HEK293 (cell line): ENCODE measurements around the gene MEGF8.

Source experiments
- AEBP2 ChIP-seq: fragments of 450-650 bp; formaldehyde crosslinking; IDR thresholded peaks from 2 replicates; pipeline ENCODE4 v1.5.1; 2016; ENCODE audit warnings: missing biosample characterization, missing genetic modification characterization, borderline replicate concordance
- BCL11A ChIP-seq: fragments of 450-650 bp; formaldehyde crosslinking; IDR thresholded peaks from 2 replicates; pipeline ENCODE4 v1.5.1; 2016; ENCODE audit warnings: low read depth, missing biosample characterization, missing genetic modification characterization
- FEZF1 ChIP-seq: fragments of 450-650 bp; formaldehyde crosslinking; IDR thresholded peaks from 2 replicates; pipeline ENCODE4 v1.5.1; 2016; ENCODE audit warnings: missing biosample characterization, missing genetic modification characterization
- GLI2 ChIP-seq: fragments of 450-650 bp; formaldehyde crosslinking; IDR thresholded peaks from 2 replicates; pipeline ENCODE4; 2017; ENCODE audit warnings: missing biosample characterization, missing genetic modification characterization, low read depth, borderline replicate concordance
- GLI4 ChIP-seq: fragments of 450-650 bp; formaldehyde crosslinking; IDR thresholded peaks from 2 replicates; pipeline ENCODE4 v1.5.1; 2016; ENCODE audit warnings: missing biosample characterization, missing genetic modification characterization
- KLF10 ChIP-seq: fragments of 450-650 bp; IDR thresholded peaks from 2 replicates; pipeline ENCODE4 v1.5.1; 2018; ENCODE audit warnings: missing biosample characterization, mild to moderate bottlenecking, missing genetic modification characterization
- KLF7 ChIP-seq: fragments of 450-650 bp; formaldehyde crosslinking; IDR thresholded peaks from 2 replicates; pipeline ENCODE4 v1.5.1; 2016; ENCODE audit warnings: missing biosample characterization, missing genetic modification characterization, borderline replicate concordance
- KLF8 ChIP-seq: fragments of 450-650 bp; formaldehyde crosslinking; IDR thresholded peaks from 2 replicates; pipeline ENCODE4 v1.5.1; 2016; ENCODE audit warnings: missing biosample characterization, missing genetic modification characterization
- SCRT1 ChIP-seq: fragments of 450-650 bp; formaldehyde crosslinking; IDR thresholded peaks from 2 replicates; pipeline ENCODE4 v1.5.1; 2016; ENCODE audit warnings: missing biosample characterization, missing genetic modification characterization, borderline replicate concordance
- TCF7L2 ChIP-seq: IDR thresholded peaks from 2 replicates; pipeline ENCODE4 v1.6.1; 2011; ENCODE audit warnings: low read depth, mild to moderate bottlenecking, inconsistent platforms, low read length, moderate library complexity, borderline replicate concordance
- WT1 ChIP-seq: fragments of 450-650 bp; formaldehyde crosslinking; IDR thresholded peaks from 2 replicates; pipeline ENCODE4 v1.5.1; 2016; ENCODE audit warnings: missing biosample characterization, missing genetic modification characterization
- YY1 ChIP-seq: fragments of 450-650 bp; formaldehyde crosslinking; IDR thresholded peaks from 2 replicates; pipeline ENCODE4 v1.5.1; 2018; ENCODE audit warnings: missing biosample characterization, missing genetic modification characterization
- ZBTB20 ChIP-seq: fragments of 450-650 bp; formaldehyde crosslinking; IDR thresholded peaks from 2 replicates; pipeline ENCODE4 v1.5.1; 2016; ENCODE audit warnings: missing biosample characterization, missing genetic modification characterization
- ZBTB21 ChIP-seq: fragments of 450-650 bp; formaldehyde crosslinking; IDR thresholded peaks from 2 replicates; pipeline ENCODE4 v1.5.1; 2017; ENCODE audit warnings: missing biosample characterization, missing genetic modification characterization
- ZBTB48 ChIP-seq: fragments of 450-650 bp; formaldehyde crosslinking; IDR thresholded peaks from 2 replicates; pipeline ENCODE4 v1.5.1; 2016; ENCODE audit warnings: missing biosample characterization, missing genetic modification characterization
- ZNF133 ChIP-seq: fragments of 450-650 bp; formaldehyde crosslinking; IDR thresholded peaks from 2 replicates; pipeline ENCODE4 v1.5.1; 2016; ENCODE audit warnings: missing biosample characterization, missing genetic modification characterization
- ZNF155 ChIP-seq: fragments of 450-650 bp; formaldehyde crosslinking; IDR thresholded peaks from 2 replicates; pipeline ENCODE4 v1.5.1; 2016; ENCODE audit warnings: missing biosample characterization, missing genetic modification characterization
- ZNF157 ChIP-seq: fragments of 450-650 bp; formaldehyde crosslinking; IDR thresholded peaks from 2 replicates; pipeline ENCODE4 v1.5.1; 2016; ENCODE audit warnings: missing biosample characterization, missing genetic modification characterization
- ZNF221 ChIP-seq: fragments of 450-650 bp; formaldehyde crosslinking; IDR thresholded peaks from 2 replicates; pipeline ENCODE4 v1.5.1; 2017; ENCODE audit warnings: missing biosample characterization, missing genetic modification characterization, borderline replicate concordance
- ZNF239 ChIP-seq: fragments of 450-650 bp; formaldehyde crosslinking; IDR thresholded peaks from 2 replicates; pipeline ENCODE4 v1.5.1; 2016; ENCODE audit warnings: missing biosample characterization, missing genetic modification characterization
- ZNF24 ChIP-seq: fragments of 450-650 bp; formaldehyde crosslinking; IDR thresholded peaks from 2 replicates; pipeline ENCODE4 v1.5.1; 2016; ENCODE audit warnings: missing biosample characterization, missing genetic modification characterization
- ZNF26 ChIP-seq: fragments of 450-650 bp; formaldehyde crosslinking; IDR thresholded peaks from 2 replicates; pipeline ENCODE4 v1.5.1; 2016; ENCODE audit warnings: missing biosample characterization, missing genetic modification characterization
- ZNF302 ChIP-seq: fragments of 450-650 bp; formaldehyde crosslinking; IDR thresholded peaks from 2 replicates; pipeline ENCODE4 v1.5.1; 2016; ENCODE audit warnings: missing biosample characterization, missing genetic modification characterization, low read depth
- ZNF311 ChIP-seq: fragments of 450-650 bp; formaldehyde crosslinking; IDR thresholded peaks from 2 replicates; pipeline ENCODE4 v1.5.1; 2017; ENCODE audit warnings: missing biosample characterization, missing genetic modification characterization, borderline replicate concordance
- ZNF366 ChIP-seq: fragments of 450-650 bp; formaldehyde crosslinking; conservative IDR thresholded peaks from 2 replicates; pipeline ENCODE4 v1.5.1; 2016; ENCODE audit warnings: missing biosample characterization, missing genetic modification characterization
- ZNF416 ChIP-seq: fragments of 450-650 bp; formaldehyde crosslinking; IDR thresholded peaks from 2 replicates; pipeline ENCODE4 v1.5.1; 2016; ENCODE audit warnings: missing biosample characterization, missing genetic modification characterization
- ZNF449 ChIP-seq: fragments of 450-650 bp; formaldehyde crosslinking; IDR thresholded peaks from 2 replicates; pipeline ENCODE4 v1.5.1; 2017; ENCODE audit warnings: missing biosample characterization, mild to moderate bottlenecking, missing genetic modification characterization, moderate library complexity
- ZNF558 ChIP-seq: fragments of 450-650 bp; formaldehyde crosslinking; IDR thresholded peaks from 2 replicates; pipeline ENCODE4 v1.5.1; 2016; ENCODE audit warnings: missing biosample characterization, missing genetic modification characterization
- ZNF580 ChIP-seq: fragments of 450-650 bp; formaldehyde crosslinking; IDR thresholded peaks from 2 replicates; pipeline ENCODE4 v1.5.1; 2016; ENCODE audit warnings: missing biosample characterization, missing genetic modification characterization
- ZNF654 ChIP-seq: fragments of 450-650 bp; formaldehyde crosslinking; IDR thresholded peaks from 2 replicates; pipeline ENCODE4 v1.5.1; 2016; ENCODE audit warnings: low read depth, missing biosample characterization, missing genetic modification characterization
- ZNF701 ChIP-seq: fragments of 450-650 bp; formaldehyde crosslinking; IDR thresholded peaks from 2 replicates; pipeline ENCODE4 v1.5.1; 2016; ENCODE audit warnings: missing biosample characterization, missing genetic modification characterization
- ZNF747 ChIP-seq: fragments of 450-650 bp; formaldehyde crosslinking; IDR thresholded peaks from 2 replicates; pipeline ENCODE4 v1.5.1; 2016; ENCODE audit warnings: missing biosample characterization, missing genetic modification characterization
- ZNF837 ChIP-seq: fragments of 450-650 bp; formaldehyde crosslinking; IDR thresholded peaks from 2 replicates; pipeline ENCODE4 v1.5.1; 2016; ENCODE audit warnings: missing biosample characterization, missing genetic modification characterization
- ZSCAN30 ChIP-seq: fragments of 450-650 bp; IDR thresholded peaks from 2 replicates; pipeline ENCODE4 v1.5.1; 2018; ENCODE audit warnings: missing biosample characterization, mild to moderate bottlenecking, missing genetic modification characterization, moderate library complexity
- ZSCAN5A ChIP-seq: fragments of 450-650 bp; formaldehyde crosslinking; IDR thresholded peaks from 2 replicates; pipeline ENCODE4 v1.5.1; 2016; ENCODE audit warnings: missing biosample characterization, missing genetic modification characterization

Gene MEGF8

GRCh38 chr19:42283188-42284065 lies 42.0 kb upstream of the MEGF8 start (continued):
- TF ChIP-seq ZNF155 (tag by site-specific recombination) (no peak), ZNF302 (tag by site-specific recombination) (no peak), ZNF654 (tag by site-specific recombination) (no peak), ZNF26 (tag by site-specific recombination) (no peak), ZNF239 (tag by site-specific recombination) (peak; percentile 56; the same call in 1 of the 2 replicates), ZNF221 (no peak), ZNF311 (tag by site-specific recombination) (peak; percentile 97), FEZF1 (no peak; the same call in none of the 2 replicates), ZBTB21 (peak; percentile 65; the same call in 1 of the 2 replicates), ZNF366 (tag by site-specific recombination) (peak; percentile 93), ZNF580 (peak; percentile 45), ZNF558 (tag by site-specific recombination) (no peak), ZNF416 (tag by site-specific recombination) (peak; percentile 69; the same call in 1 of the 2 replicates), GLI2 (tag by site-specific recombination) (no peak), YY1 (tag by site-specific recombination) (no peak), ZBTB48 (peak; percentile 95), ZNF157 (tag by site-specific recombination) (peak; percentile 64), KLF10 (peak; percentile 78), BCL11A (tag by site-specific recombination) (peak; percentile 88), ZSCAN30 (tag by site-specific recombination) (no peak), KLF8 (tag by site-specific recombination) (peak; percentile 99), TCF7L2 (no peak), ZNF701 (tag by site-specific recombination) (no peak), AEBP2 (tag by site-specific recombination) (no peak), ZBTB20 (tag by site-specific recombination) (peak; percentile 97), ZNF747 (tag by site-specific recombination) (peak; percentile 94; the same call in 1 of the 2 replicates), ZNF133 (peak; percentile 47; the same call in 1 of the 2 replicates), SCRT1 (tag by site-specific recombination) (no peak), ZNF24 (tag by site-specific recombination) (peak; percentile 59; the same call in 1 of the 2 replicates), KLF7 (tag by site-specific recombination) (peak; percentile 98), ZNF449 (tag by site-specific recombination) (peak; percentile 90), GLI4 (tag by site-specific recombination) (0 out of 2 replicates have a peak, but pooled peaks have one; percentile 91), ZNF837 (tag by site-specific recombination) (0 out of 2 replicates have a peak, but pooled peaks have one; percentile 88), WT1 (tag by site-specific recombination) (peak; percentile 39; the same call in 1 of the 2 replicates), ZSCAN5A (tag by site-specific recombination) (peak; percentile 78)
